ENCODE results near the gene OLFM2.
A peak's percentile ranks its signal among the peaks of the same experiment; 100 is the strongest.

The OLFM2 gene

GRCh38 chr19:9842834-9843625 lies 93.3 kb downstream of the OLFM2 start:
- H3K4me1 ChIP-seq, result peaks cover 0 to 7% (median 3%) of the 10 kb centered on the region in 4 donors
- peaks cover 0 to 7% (median 6%) of the 10 kb centered on the region in 3 donors for H3K9me3 ChIP-seq
- H3K36me3 ChIP-seq, result peaks cover 51 to 100% (median 80%) of the 10 kb centered on the region in 3 donors
- H3K4me3 ChIP-seq, result no peak overlapping the region
- no peak for DNase-seq
- intact Hi-C loops (cut with DNase I; ENCODE audit: low total_unique reads), result no loop called here
- no peak overlapping the region for H3K27ac ChIP-seq
- no peak for TF ChIP-seq CTCF (IDR thresholded peaks at IDR 0.05)
- no peaks in the 10 kb centered on the region for H3K27me3 ChIP-seq

GRCh38 chr19:9839415-9839814 lies 96.9 kb downstream of the OLFM2 start:
- peaks cover 0 to 21% (median 12%) of the 10 kb centered on the region in 4 donors for H3K4me1 ChIP-seq
- H3K9me3 ChIP-seq, result peaks cover 0 to 7% (median 6%) of the 10 kb centered on the region in 3 donors
- no peak overlapping the region for H3K27ac ChIP-seq
- no peak for TF ChIP-seq CTCF (IDR thresholded peaks at IDR 0.05)
- no peak for DNase-seq
- no peak overlapping the region for H3K4me3 ChIP-seq
- intact Hi-C loops (cut with DNase I; ENCODE audit: low total_unique reads), result no loop called here
- H3K36me3 ChIP-seq, result peaks cover 49 to 64% (median 64%) of the 10 kb centered on the region in 3 donors
- no peaks in the 10 kb centered on the region for H3K27me3 ChIP-seq

- H3K36me3 ChIP-seq, result peaks cover 38 to 53% (median 53%) of the 10 kb centered on the region in 3 donors
- no peaks in the 10 kb centered on the region for H3K27me3 ChIP-seq
- no peak overlapping the region for H3K4me3 ChIP-seq
- no peak for DNase-seq
- no peak for TF ChIP-seq CTCF (IDR thresholded peaks at IDR 0.05)
- H3K4me1 ChIP-seq, result peaks cover 0 to 24% (median 13%) of the 10 kb centered on the region in 4 donors
- H3K27ac ChIP-seq, result no peak overlapping the region
- H3K9me3 ChIP-seq, result no peaks in the 10 kb centered on the region
- intact Hi-C loops (cut with DNase I; ENCODE audit: low total_unique reads), result no loop called here
These were observed 98.0 kb downstream of the OLFM2 start for GRCh38 chr19:9838324-9838723.

- no peaks in the 10 kb centered on the region for H3K27me3 ChIP-seq
- H3K4me1 ChIP-seq, result peaks cover 0 to 24% (median 13%) of the 10 kb centered on the region in 4 donors
- H3K27ac ChIP-seq, result peak overlapping the region in 1 of 2 donors; percentile 85
- no peak for TF ChIP-seq CTCF (IDR thresholded peaks at IDR 0.05)
- DNase-seq, result no peak
- H3K4me3 ChIP-seq, result peak overlapping the region; percentile 94 to 96
- H3K9me3 ChIP-seq, result no peaks in the 10 kb centered on the region
- H3K36me3 ChIP-seq, result peaks cover 17 to 37% (median 30%) of the 10 kb centered on the region in 3 donors
- intact Hi-C loops (cut with DNase I; ENCODE audit: low total_unique reads), result no loop called here
These were observed 100.3 kb downstream of the OLFM2 start for GRCh38 chr19:9836021-9836420.

GRCh38 chr19:9835507-9835949 lies 100.8 kb downstream of the OLFM2 start:
- intact Hi-C loops (cut with DNase I; ENCODE audit: low total_unique reads), result no loop called here
- H3K27me3 ChIP-seq, result no peaks in the 10 kb centered on the region
- DNase-seq, result no peak
- H3K4me3 ChIP-seq, result peak overlapping the region; percentile 94 to 96
- peaks cover 0 to 24% (median 13%) of the 10 kb centered on the region in 4 donors for H3K4me1 ChIP-seq
- H3K27ac ChIP-seq, result peak overlapping the region; percentile 85
- H3K9me3 ChIP-seq, result no peaks in the 10 kb centered on the region
- peaks cover 12 to 37% (median 26%) of the 10 kb centered on the region in 3 donors for H3K36me3 ChIP-seq
- no peak for TF ChIP-seq CTCF (IDR thresholded peaks at IDR 0.05)
